Endothelial cell (in vitro differentiated cells): ENCODE measurements around the gene S100A10. TPM values are rescaled to one million over a fixed set of nuclear protein-coding genes. Genes with fewer than 3 reads are reported as not detected.

Experiments
- DNase-seq: peaks from one replicate; pipeline ENCODE4 v3.0.0; 2021; ENCODE audit warnings: low spot score
- H3K27ac Mint-ChIP-seq: one replicate; pipeline ENCODE4 v1.8.0; 2021; ENCODE audit warnings: mixed read lengths, inconsistent platforms; ENCODE audit not compliant: unreplicated experiment
- H3K27me3 Mint-ChIP-seq: one replicate; pipeline ENCODE4 v1.8.0; 2021; ENCODE audit warnings: mild to moderate bottlenecking, moderate library complexity, mixed read lengths, inconsistent platforms; ENCODE audit not compliant: unreplicated experiment
- H3K36me3 Mint-ChIP-seq: one replicate; pipeline ENCODE4 v1.8.0; 2021; ENCODE audit warnings: mild to moderate bottlenecking, low read depth, mixed read lengths, inconsistent platforms; ENCODE audit not compliant: unreplicated experiment
- H3K4me1 Mint-ChIP-seq: one replicate; pipeline ENCODE4 v1.8.0; 2021; ENCODE audit warnings: mild to moderate bottlenecking, mixed read lengths, inconsistent platforms; ENCODE audit not compliant: unreplicated experiment
- H3K4me3 Mint-ChIP-seq: one replicate; pipeline ENCODE4 v1.8.0; 2021; ENCODE audit warnings: mild to moderate bottlenecking, mixed read lengths, inconsistent platforms; ENCODE audit not compliant: unreplicated experiment
- H3K9me3 Mint-ChIP-seq: one replicate; pipeline ENCODE4 v1.8.0; 2021; ENCODE audit warnings: mixed read lengths, inconsistent platforms; ENCODE audit not compliant: unreplicated experiment
- total RNA-seq: library from RNA; stranded (reverse); fragmentation: NEBNext Ultra II Directional; extraction: Animal tissue kit (Norgen Biotek cat#: 25700); gene quantifications from one replicate; pipeline ENCODE4 v1.2.1, GENCODE V29; 2021; ENCODE audit not compliant: unreplicated experiment
- TF ChIP-seq, protein P1 (sequence below): fragments of 200-600 bp; sonication (generic); IDR thresholded peaks from one replicate; pipeline ENCODE4 v1.5.0; 2021; ENCODE audit warnings: antibody characterized with exemption; ENCODE audit not compliant: unreplicated experiment

Gene S100A10
- total RNA-seq, 1 donor from 2014 or later = 241 TPM

DNA sequence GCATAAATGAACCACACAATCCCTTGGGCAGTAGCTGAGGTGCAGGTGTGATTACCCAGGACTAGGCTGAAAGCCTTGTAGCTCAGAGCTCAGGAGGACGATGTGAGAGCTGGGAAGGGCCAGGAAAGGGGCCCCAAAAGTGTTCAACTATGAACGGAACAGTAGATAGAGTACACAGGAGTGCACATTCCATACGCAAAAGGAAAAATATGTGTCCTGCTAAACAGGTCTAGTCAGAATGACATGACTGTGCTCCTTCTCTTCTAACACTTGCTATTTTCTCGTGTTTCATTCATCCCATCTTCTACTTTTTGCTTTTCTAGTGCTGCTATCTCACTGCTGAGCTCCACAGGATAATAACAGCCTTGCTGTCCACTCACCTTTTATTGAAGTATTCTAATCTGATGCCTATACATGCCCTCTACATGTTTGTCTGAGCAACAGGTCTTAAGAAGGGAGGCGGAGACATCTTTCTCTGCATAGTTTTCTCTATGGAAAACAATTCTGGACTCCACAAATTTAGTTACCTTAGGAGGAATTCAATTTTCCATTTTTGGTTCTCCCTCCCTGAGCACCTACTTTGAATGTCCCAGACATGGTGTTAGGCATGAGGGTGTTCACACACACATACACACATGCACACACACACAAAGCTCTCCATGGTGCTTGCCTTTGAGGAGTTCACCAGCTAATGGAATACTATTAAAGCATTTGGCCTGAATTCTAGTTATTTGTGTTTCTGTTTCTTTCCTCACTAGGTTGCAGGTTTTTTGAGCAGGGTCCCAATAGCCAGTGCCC lies 3.4 kb downstream of the S100A10 start:
- Mint-ChIP-seq H3K36me3 (no peaks in the 10 kb centered on the region), H3K4me1 (peaks cover 29% of the 10 kb centered on the region), H3K9me3 (no peaks in the 10 kb centered on the region), H3K27me3 (peaks cover 5% of the 10 kb centered on the region), H3K27ac (no peak overlapping the region), H3K4me3 (no peak overlapping the region)
- no peak for DNase-seq
- TF ChIP-seq, protein P1, sequence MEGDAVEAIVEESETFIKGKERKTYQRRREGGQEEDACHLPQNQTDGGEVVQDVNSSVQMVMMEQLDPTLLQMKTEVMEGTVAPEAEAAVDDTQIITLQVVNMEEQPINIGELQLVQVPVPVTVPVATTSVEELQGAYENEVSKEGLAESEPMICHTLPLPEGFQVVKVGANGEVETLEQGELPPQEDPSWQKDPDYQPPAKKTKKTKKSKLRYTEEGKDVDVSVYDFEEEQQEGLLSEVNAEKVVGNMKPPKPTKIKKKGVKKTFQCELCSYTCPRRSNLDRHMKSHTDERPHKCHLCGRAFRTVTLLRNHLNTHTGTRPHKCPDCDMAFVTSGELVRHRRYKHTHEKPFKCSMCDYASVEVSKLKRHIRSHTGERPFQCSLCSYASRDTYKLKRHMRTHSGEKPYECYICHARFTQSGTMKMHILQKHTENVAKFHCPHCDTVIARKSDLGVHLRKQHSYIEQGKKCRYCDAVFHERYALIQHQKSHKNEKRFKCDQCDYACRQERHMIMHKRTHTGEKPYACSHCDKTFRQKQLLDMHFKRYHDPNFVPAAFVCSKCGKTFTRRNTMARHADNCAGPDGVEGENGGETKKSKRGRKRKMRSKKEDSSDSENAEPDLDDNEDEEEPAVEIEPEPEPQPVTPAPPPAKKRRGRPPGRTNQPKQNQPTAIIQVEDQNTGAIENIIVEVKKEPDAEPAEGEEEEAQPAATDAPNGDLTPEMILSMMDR = no peak

- TF ChIP-seq, protein P1 = no peak
- Mint-ChIP-seq H3K27me3 (peaks cover 3% of the 10 kb centered on the region), H3K36me3 (peaks cover 3% of the 10 kb centered on the region), H3K27ac (no peak overlapping the region), H3K4me1 (peaks cover 29% of the 10 kb centered on the region), H3K4me3 (no peak overlapping the region), H3K9me3 (no peaks in the 10 kb centered on the region)
- DNase-seq = no peak
Measured at GRCh38 chr1:151989211-151989862, 4.3 kb downstream of the S100A10 start.

DNA sequence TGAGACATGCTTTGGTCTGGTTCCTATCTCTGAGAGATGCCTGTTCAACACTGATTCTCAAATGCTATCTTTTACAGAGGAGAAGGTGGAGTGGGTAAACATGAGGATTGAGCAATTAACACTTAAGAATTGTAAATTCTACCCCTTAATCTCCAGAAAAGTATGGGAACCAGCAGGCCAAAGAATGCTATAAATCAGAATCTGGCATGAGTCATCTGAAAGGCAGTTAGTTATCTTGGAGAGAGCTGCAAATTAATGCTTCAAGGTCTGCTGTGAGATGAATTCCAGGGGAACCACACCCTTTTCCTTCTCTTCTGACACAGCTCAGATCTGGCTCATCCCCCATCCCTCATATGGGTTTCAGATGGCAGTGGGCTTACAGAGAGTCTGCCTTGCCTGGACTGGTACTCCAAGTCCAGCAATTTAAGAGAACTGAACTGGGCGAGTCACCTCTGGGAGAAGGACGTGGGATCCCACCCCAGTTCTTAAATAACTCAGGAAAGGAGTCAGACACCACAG lies 5.2 kb downstream of the S100A10 start:
- H3K4me3 Mint-ChIP-seq = peak overlapping the region; percentile 15
- TF ChIP-seq, protein P1 = no peak
- H3K27me3 Mint-ChIP-seq = peaks cover 3% of the 10 kb centered on the region
- peaks cover 9% of the 10 kb centered on the region for H3K36me3 Mint-ChIP-seq
- DNase-seq = no peak
- H3K4me1 Mint-ChIP-seq = peaks cover 29% of the 10 kb centered on the region
- H3K9me3 Mint-ChIP-seq = no peaks in the 10 kb centered on the region
- no peak overlapping the region for H3K27ac Mint-ChIP-seq

DNA sequence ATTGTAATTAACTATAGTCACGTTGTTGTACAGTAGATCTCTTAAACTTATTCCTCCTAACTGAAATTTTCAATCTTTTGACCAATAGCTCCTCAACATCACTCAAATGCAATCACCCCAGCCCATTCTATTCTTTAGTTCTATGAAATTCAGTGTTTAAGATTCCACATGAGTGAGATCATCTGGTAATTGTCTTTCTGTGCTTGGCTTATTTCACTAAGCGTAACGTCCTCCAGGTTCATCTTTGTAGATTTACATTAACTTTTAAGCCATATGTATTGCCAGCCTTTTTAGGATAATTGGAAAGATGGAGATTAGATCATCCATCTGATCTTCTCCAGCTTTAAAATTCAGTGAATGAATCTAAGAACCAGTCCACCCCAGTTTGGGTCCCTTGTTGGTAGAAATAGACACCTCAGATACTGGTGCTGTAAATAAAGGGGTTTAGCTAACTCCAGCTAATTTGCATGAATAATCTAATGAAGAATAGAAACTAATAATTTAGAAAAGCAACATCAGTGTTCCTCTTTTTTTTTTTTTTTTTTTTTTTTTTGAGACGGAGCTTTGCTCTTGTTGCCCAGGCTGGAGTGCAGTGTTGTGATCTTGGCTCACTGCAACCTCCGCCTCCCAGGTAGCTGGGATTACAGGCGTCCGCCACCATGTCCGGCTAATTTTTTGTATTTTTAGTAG lies 7.0 kb downstream of the S100A10 start:
- Mint-ChIP-seq H3K9me3 (no peaks in the 10 kb centered on the region), H3K27ac (no peak overlapping the region), H3K4me3 (no peak overlapping the region), H3K4me1 (peaks cover 20% of the 10 kb centered on the region), H3K36me3 (peaks cover 9% of the 10 kb centered on the region), H3K27me3 (no peaks in the 10 kb centered on the region)
- DNase-seq = no peak
- TF ChIP-seq, protein P1 = no peak
